ENCODE data around the gene IL33.

IL33 gene

GRCh38 chr9:6212722-6213375 is 2.8 kb upstream of the IL33 start:
- ChIA-PET CTCF (no interaction called here), POLR2A (no interaction called here)
- no peak for DNase-seq (ENCODE audit: extremely low spot score)
- TF ChIP-seq FOXA1 (IDR thresholded peaks at IDR 0.05) (no peak), LEF1 (IDR thresholded peaks at IDR 0.05; ENCODE audit: borderline replicate concordance) (no peak), HDGF (IDR thresholded peaks at IDR 0.05; ENCODE audit: borderline replicate concordance) (no peak), ELF4 (IDR thresholded peaks at IDR 0.05) (no peak), ZNF384 (IDR thresholded peaks at IDR 0.05) (no peak), SP1 (IDR thresholded peaks at IDR 0.05) (no peak), FOXK2 (IDR thresholded peaks at IDR 0.05) (no peak), L3MBTL2 (conservative IDR thresholded peaks at IDR 0.05) (no peak), SUZ12 (IDR thresholded peaks at IDR 0.05) (no peak), ARNT (IDR thresholded peaks at IDR 0.05) (no peak), CTBP1 (IDR thresholded peaks at IDR 0.05; ENCODE audit: borderline replicate concordance) (no peak), BHLHE40 (IDR thresholded peaks at IDR 0.05; ENCODE audit: borderline replicate concordance) (no peak), PKNOX1 (IDR thresholded peaks at IDR 0.05) (no peak), FOXM1 (IDR thresholded peaks at IDR 0.05; ENCODE audit: borderline replicate concordance) (no peak), NFRKB (IDR thresholded peaks at IDR 0.05) (no peak), TARDBP (IDR thresholded peaks at IDR 0.05) (no peak)

- TF ChIP-seq NFRKB (IDR thresholded peaks at IDR 0.05) = no peak
- no peak for TF ChIP-seq CTBP1 (IDR thresholded peaks at IDR 0.05; ENCODE audit: borderline replicate concordance)
- no peak for TF ChIP-seq SP1 (IDR thresholded peaks at IDR 0.05)
- TF ChIP-seq L3MBTL2 (conservative IDR thresholded peaks at IDR 0.05) = no peak
- TF ChIP-seq TARDBP (IDR thresholded peaks at IDR 0.05) = no peak
- TF ChIP-seq LEF1 (IDR thresholded peaks at IDR 0.05; ENCODE audit: borderline replicate concordance) = no peak
- no peak for TF ChIP-seq FOXK2 (IDR thresholded peaks at IDR 0.05)
- ChIA-PET POLR2A (no interaction called here), CTCF (no interaction called here)
- DNase-seq (ENCODE audit: extremely low spot score) = no peak
Measured at GRCh38 chr9:6214434-6214833, 1.2 kb upstream of the IL33 start.

GRCh38 chr9:6214903-6215302 is 704 bp upstream of the IL33 start:
- ChIA-PET POLR2A (no interaction called here), CTCF (no interaction called here)
- no peak for DNase-seq (ENCODE audit: extremely low spot score)
- TF ChIP-seq PKNOX1 (IDR thresholded peaks at IDR 0.05) = no peak
- TF ChIP-seq FOXA1 (IDR thresholded peaks at IDR 0.05) = no peak
- TF ChIP-seq FOXK2 (IDR thresholded peaks at IDR 0.05) = no peak
- no peak for TF ChIP-seq ARNT (IDR thresholded peaks at IDR 0.05)
- no peak for TF ChIP-seq L3MBTL2 (conservative IDR thresholded peaks at IDR 0.05)
- no peak for TF ChIP-seq BHLHE40 (IDR thresholded peaks at IDR 0.05; ENCODE audit: borderline replicate concordance)
- no peak for TF ChIP-seq TARDBP (IDR thresholded peaks at IDR 0.05)
- TF ChIP-seq LEF1 (IDR thresholded peaks at IDR 0.05; ENCODE audit: borderline replicate concordance) = no peak
- TF ChIP-seq SP1 (IDR thresholded peaks at IDR 0.05) = no peak
- no peak for TF ChIP-seq NFRKB (IDR thresholded peaks at IDR 0.05)
- TF ChIP-seq SUZ12 (IDR thresholded peaks at IDR 0.05) = no peak
- TF ChIP-seq CTBP1 (IDR thresholded peaks at IDR 0.05; ENCODE audit: borderline replicate concordance) = no peak
- TF ChIP-seq FOXM1 (IDR thresholded peaks at IDR 0.05; ENCODE audit: borderline replicate concordance) = no peak

- POLR2A ChIA-PET = no interaction called here
- TF ChIP-seq FOXA1 (IDR thresholded peaks at IDR 0.05) = no peak
- no peak for TF ChIP-seq L3MBTL2 (conservative IDR thresholded peaks at IDR 0.05)
- no peak for TF ChIP-seq BHLHE40 (IDR thresholded peaks at IDR 0.05; ENCODE audit: borderline replicate concordance)
- TF ChIP-seq NFRKB (IDR thresholded peaks at IDR 0.05) = no peak
- TF ChIP-seq PKNOX1 (IDR thresholded peaks at IDR 0.05) = no peak
- TF ChIP-seq SUZ12 (IDR thresholded peaks at IDR 0.05) = no peak
- TF ChIP-seq ELF4 (IDR thresholded peaks at IDR 0.05) = no peak
- TF ChIP-seq LEF1 (IDR thresholded peaks at IDR 0.05; ENCODE audit: borderline replicate concordance) = no peak
- no peak for TF ChIP-seq ARNT (IDR thresholded peaks at IDR 0.05)
- no peak for TF ChIP-seq ZNF384 (IDR thresholded peaks at IDR 0.05)
- TF ChIP-seq FOXK2 (IDR thresholded peaks at IDR 0.05) = no peak
- DNase-seq (ENCODE audit: extremely low spot score) = no peak
- CTCF ChIA-PET = no interaction called here
Measured at GRCh38 chr9:6216002-6216401, 395 bp downstream of the IL33 start.

GRCh38 chr9:6216951-6217350 is 1.3 kb downstream of the IL33 start:
- ChIA-PET POLR2A (no interaction called here), CTCF (no interaction called here)
- DNase-seq (ENCODE audit: extremely low spot score) = no peak
- no peak for TF ChIP-seq LEF1 (IDR thresholded peaks at IDR 0.05; ENCODE audit: borderline replicate concordance)

GRCh38 chr9:6218099-6218502 is 2.5 kb downstream of the IL33 start:
- CTCF ChIA-PET = no interaction called here

More at GRCh38 chr9:6218099-6218502, 2.5 kb downstream of the IL33 start:
- TF ChIP-seq ARNT (IDR thresholded peaks at IDR 0.05) = no peak
- no peak for TF ChIP-seq ZNF384 (IDR thresholded peaks at IDR 0.05)
- no peak for TF ChIP-seq HDGF (IDR thresholded peaks at IDR 0.05; ENCODE audit: borderline replicate concordance)
- TF ChIP-seq ELF4 (IDR thresholded peaks at IDR 0.05) = no peak
- TF ChIP-seq BHLHE40 (IDR thresholded peaks at IDR 0.05; ENCODE audit: borderline replicate concordance) = no peak
- no peak for TF ChIP-seq CTBP1 (IDR thresholded peaks at IDR 0.05; ENCODE audit: borderline replicate concordance)
- TF ChIP-seq FOXM1 (IDR thresholded peaks at IDR 0.05; ENCODE audit: borderline replicate concordance) = no peak
- no peak for TF ChIP-seq LEF1 (IDR thresholded peaks at IDR 0.05; ENCODE audit: borderline replicate concordance)
- no peak for TF ChIP-seq L3MBTL2 (conservative IDR thresholded peaks at IDR 0.05)
- no peak for TF ChIP-seq SUZ12 (IDR thresholded peaks at IDR 0.05)
- TF ChIP-seq PKNOX1 (IDR thresholded peaks at IDR 0.05) = no peak
- TF ChIP-seq FOXA1 (IDR thresholded peaks at IDR 0.05) = no peak
- TF ChIP-seq FOXK2 (IDR thresholded peaks at IDR 0.05) = no peak
- no peak for TF ChIP-seq TARDBP (IDR thresholded peaks at IDR 0.05)
- no peak for TF ChIP-seq SP1 (IDR thresholded peaks at IDR 0.05)
- TF ChIP-seq NFRKB (IDR thresholded peaks at IDR 0.05) = no peak
- DNase-seq (ENCODE audit: extremely low spot score) = no peak
- POLR2A ChIA-PET = no interaction called here

Data from HEK293T (cell line).